Stimulated activated CD4-positive, alpha-beta T cell treated with anti-CD3 and anti-CD28 coated beads, Interleukin-4, amount 100 ng/mL, for 1 hour (primary cell): Measurements from ENCODE around the gene SMCO2.
"Not testable (repeated sequence)": the region's sequence is repeated elsewhere in the genome, so short reads cannot be mapped to it uniquely, and the experiment has no call there.

Source experiments
- DNase-seq: peaks from one replicate; pipeline ENCODE4 v3.0.0-alpha.2; 2020

The SMCO2 gene

DNA sequence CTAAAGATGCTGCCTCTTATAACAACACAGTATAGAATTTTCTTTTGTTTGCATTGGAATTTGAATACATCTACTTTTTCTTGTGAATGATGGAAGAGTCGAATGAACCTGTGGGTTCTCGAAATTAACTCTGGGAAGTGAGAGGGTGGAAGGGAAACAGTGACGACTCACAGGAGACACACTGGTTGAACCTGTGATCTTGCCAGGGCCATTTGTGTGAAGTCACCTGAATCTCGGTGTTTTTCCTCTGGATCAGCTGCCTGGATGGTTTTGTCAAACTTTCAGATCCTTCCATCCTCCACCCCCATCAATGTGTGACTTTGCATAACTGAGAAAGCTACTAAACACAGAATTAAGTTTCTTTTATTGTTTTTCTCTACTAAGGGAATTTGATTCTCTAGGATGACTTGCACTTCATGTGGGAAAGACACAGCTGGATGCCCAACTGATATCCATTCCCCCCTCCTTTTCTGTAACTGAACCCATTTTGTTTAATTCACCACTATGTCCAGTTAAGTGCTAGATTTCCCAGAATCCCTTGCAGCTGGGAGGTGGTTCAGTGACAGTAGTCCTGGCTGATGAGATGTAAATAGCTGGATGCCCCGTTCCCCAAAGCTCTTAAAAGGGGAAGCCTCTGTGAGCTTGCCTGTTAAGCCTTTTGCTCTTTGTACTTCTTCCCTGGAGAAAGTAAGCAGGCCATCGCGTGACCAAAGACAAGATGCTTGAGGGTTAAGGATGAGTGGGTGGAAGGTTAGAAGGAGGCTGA, 83.8 kb downstream of the SMCO2 start:
- no peak for DNase-seq

DNA sequence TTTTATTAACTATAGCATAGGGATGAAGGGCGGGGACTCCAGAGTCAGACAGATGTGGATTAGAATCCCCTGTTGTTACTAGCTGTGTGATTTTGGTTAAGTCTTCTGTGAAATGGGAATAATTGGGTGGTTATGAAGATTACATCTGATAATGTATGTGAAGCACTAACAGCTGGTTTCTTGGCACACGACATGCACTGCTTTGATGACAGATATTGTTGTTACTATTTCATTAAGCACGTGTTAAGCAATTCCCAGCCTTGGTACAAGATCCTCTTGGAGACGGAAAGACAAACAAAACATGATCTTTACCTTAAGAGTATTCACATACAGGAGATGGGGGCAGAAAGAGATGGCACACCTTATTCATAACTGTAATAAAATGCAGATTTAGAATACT, 85.4 kb downstream of the SMCO2 start:
- no peak for DNase-seq

DNA sequence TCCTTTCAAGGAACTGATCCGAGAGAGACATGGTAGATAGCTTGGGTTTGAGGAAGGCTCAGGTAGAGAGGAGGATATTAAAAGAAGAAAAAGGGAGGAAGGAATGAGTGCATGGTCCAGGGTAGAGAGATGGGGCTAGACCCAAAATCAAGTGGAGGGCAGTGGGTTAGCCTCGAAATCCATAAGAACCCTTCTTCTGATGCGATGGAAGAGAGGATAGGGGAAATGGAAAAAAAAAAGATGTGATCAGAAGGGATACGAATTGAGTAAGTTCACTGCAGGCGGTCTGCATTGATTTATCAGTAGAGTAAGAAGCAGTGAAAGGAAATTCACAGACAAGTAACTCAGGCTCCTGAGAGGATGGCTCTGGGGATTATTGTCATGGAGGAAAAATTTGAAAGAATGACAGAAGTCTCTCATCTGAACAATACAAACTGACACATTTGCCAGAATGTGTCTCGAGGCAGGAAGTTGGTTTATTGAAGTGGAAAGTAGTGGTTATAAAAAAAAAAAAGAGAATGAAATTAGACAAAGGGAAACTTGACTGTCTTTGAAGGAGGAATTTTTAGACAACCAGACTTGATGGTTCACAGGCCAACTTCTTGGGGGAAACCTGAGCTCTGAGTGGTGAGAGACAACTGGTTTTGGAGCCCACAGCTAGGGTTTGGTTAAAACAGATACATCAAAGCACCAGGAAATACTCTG, 87.7 kb downstream of the SMCO2 start:
- no peak for DNase-seq

DNA sequence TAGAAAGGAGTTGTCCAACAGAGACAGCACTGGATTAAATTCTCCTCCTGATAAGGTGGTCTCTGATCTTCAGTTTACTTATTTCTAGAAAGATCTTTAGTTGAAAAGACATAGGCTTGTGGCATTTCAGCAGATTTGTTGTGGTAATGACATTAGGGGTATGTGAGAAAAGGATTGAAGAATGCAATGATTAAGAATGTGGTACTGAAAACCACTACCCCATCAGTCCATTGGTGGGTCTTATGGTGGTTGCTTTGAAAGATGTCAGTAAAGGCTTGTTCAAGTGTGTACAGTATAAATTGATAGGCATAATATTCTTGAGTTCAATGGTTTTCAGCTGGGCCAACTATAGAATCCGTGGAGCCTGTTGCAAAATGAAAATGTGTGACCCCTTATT, 88.2 kb downstream of the SMCO2 start:
- DNase-seq = no peak

DNA sequence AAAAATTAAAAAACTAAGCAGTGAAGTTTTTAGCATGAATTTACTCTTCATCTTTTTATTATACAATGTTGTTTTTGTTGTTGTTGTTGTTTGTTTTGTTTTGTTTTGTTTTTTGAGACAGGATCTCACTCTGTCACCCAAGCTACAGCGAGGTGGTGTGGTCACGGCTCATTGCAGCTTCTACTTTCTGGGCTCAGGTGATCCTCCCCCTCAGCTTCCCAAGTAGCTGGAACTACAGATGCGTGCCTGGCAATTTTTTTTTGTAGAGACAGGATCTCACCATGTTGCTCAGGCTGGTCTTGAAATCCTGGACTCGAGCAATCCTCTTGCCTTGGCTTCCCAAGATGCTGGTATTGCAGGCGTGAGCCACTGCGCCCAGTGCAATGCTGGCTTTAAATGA, 88.8 kb downstream of the SMCO2 start:
- no peak for DNase-seq

DNA sequence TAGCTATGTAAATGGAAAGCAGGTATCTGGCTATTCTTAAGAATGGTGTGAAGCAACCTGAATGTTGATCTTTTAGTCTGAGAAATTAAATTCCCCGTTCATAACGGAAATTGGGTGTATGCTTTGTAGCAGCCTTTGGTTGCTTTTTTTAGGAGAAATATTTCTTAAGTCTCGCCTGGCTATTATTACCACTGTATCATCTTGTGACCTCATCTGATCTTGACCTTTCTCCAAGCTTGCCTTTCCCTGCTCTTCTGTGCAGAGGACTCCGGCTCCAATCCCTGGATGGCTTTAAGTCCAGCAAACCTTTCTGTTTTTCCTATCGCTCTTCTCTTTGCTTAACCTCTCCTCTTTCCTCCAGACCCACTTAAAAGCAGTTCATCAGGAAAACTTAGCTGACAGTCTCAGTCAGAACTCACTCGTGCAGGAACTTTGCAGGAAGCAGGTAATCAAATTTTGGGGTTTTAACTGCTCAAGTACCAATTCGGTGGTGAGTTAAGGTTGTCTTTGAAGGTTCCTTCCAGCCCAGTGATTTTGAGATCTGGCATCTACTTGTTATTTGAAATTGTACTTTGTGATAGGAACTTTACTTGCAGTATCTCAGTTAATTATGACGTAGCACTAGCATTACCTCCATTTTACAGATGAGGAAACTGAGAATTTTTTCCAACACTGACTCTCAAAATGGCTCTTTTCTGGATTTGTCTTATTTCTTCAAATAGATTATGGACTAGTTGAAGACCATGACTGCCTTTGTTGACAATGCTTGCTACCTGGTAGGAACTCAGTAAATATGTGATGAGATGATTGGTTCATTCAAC, 91.5 kb downstream of the SMCO2 start:
- no peak for DNase-seq

DNA sequence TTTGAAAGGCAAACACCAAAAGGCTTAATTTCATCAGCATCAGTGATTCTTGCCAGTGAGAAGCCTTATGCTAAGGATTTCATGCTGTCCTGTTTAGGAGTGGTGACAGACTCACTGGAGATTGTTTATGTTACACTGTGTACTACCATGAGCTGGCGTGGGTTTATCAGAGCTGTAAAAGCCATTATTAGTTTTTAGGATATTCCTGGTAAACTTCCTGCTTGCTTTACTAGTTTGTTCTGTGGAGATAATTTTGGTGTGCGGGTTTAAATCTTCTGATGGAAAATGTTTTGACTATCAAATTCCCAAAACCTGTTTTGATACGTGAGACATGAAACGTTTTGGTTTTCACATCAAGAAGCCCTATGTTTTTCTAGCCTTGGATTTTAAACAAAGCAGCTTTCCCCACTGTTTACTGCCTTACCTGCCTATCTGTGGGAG, 92.7 kb downstream of the SMCO2 start:
- no peak for DNase-seq

DNA sequence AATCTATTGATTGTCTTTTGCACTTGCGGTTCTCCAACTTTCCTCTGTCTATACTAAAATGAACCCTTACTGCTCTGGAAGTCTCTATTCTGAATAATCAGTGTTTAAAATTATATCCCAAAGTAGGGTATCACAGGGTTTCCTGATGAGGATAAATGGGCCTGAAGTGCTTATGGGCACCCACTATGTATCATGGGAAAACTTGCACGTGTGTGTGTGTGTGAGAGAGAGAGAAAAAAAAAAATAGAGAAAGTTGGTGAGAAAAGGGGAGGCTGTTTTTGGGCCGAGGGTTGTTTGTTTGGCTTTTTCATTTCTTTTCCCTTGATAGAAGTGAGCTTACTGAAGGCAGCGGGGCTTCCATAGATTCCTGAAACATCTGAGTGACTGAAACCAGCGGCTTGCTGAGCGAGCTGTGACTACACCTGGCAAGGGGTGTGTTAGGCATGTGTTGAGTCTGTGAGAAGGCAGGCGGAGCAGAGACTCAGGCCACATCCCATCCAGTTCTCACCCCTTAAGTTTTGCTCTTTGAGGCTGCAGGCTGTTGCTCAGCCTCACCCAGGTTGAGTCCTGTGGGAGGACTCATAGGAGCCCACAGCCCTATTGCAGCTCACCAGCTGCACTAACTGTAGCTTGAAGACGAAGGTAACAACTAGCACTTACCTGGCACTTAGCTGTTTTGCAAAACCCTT, 94.6 kb downstream of the SMCO2 start:
- no peak for DNase-seq

DNA sequence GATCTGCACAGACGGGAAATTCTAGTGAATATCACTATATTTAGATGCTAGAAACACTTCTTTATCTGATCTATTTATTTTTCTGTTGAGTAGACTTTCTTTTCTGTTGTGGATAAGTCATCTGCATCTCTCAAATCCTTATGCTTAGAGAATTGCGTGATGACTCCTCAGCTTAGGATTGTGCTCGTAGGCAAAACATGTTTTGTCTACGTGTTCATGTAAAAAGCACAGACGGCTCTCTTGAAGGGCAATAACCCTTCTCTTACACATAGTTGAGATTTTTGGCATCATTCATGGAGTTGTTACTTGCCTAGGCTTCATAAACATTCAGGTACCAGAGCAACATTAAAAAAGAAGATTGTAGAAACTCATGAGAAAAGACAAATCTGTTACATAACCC, 96.1 kb downstream of the SMCO2 start:
- no peak for DNase-seq

DNA sequence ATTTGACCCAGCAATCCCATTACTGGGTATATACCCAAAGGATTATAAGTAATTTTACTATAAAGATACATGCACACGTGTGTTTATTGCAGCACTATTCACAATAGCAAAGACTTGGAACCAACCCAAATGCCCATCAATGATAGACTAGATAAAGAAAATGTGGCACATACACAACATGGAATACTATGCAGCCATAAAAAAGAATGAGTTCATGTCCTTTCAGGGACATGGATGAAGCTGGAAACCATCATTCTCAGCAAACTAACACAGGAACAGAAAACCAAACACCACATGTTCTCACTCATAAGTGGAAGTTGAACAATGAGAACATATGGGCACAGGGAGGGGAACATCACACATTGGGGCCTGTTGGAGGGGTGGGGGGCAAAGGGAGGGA, 98.3 kb downstream of the SMCO2 start:
- not testable (repeated sequence) for DNase-seq

DNA sequence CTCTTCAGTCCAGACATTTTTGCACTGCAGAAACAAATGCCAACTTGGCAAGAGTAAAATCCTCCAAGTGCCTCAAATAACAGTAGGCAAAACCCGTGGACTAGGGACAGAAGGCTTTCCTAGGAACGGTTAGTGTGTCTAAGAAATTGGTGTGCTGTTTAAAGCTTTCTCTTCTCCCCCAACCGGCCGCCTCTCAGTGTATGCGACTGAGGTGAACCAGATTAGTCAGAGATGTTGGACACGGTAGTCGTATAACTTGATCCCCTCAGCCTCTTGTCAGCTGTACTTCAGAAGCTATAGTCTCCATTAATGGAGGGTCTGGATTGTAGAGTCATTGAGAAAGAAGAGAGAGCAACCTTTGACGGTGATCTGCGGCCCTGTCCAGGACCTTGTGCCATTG, 99.1 kb downstream of the SMCO2 start:
- no peak for DNase-seq

DNA sequence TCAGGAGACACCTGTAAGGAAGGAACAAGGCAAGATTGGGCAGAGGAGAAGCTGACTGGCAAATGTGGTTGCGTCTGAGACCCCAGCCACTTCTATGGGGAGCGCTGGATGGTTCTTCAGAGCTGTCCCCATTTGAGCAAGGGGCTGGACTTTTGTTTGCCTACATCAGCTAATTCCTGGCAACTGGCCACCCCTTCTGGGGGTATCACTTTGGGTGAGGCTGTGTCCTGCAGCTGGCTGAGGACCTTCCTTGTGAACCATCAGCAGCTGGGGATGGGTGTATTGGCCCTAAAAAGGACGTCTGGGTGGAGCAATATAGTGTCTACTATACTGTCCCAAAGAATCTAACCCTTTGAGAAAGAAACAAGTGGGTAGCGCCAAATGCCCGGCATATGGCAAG, 101.1 kb downstream of the SMCO2 start:
- DNase-seq = no peak

DNA sequence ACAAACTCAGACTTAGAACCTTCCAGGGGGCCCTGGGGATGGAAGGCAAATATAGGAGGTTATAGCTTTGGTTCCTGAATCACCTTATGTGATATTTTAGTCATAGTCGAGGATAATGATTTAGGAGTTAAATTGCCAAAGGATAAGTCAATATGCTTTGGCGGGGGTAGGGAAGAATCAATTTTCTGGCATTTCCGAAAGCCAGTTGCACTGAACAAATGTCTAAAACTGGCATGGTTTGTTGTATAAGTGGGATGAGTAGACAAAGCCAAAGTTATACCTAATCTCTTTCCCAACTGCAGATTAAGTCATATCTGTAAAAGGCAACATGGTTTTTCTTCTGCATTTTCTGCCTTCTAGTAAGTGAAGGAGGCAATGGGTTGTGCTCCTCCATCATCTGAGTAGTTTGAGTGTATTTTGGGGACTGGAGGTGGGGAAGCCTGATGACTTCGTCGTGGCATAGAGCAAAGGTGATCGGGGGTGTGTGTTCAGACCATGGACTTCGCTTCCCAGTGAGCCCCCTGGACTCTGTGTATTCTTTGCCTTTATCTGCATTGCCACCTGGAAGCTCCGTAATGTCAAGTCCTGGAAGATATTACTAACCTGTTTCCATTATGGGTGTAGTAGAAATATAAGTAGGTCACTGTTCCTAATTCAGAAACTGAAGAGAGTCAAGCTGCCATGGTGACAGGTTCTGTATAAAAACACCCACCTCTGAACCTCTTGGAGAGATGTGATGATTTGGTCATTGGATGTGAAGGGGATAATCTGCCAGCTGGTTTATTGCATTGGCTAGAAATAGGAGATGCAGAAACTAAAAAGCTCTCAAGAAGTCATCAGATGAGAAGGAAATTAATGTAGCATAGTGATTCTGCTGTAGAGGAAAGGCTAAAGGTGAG, 102.0 kb downstream of the SMCO2 start:
- DNase-seq = no peak

DNA sequence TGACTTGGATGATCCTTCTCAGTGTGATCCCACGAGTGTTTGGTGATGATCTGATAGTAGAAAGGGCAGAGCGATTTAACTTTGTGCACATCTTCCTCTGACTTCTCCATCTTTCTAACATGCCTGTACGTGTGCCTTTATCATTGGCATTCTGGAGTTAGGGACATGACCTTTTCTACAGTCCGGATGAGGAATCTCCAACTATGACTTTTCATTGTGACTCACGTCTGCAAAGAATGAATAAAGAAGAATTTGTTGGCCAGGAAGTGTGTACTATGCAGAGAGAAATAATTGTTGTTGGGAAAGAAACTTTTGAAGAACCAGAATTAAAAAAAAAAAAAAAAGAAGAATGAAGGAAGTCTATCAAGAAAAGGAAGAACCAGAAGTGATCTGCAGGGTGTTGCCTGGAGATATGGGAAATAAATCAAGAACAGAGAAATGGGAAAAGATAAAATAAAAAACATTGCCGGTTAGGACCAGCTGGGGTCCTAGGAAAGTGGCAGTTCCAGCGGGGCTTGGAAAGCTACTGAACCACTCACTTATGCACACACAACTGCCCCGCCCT, 102.8 kb downstream of the SMCO2 start:
- no peak for DNase-seq

DNA sequence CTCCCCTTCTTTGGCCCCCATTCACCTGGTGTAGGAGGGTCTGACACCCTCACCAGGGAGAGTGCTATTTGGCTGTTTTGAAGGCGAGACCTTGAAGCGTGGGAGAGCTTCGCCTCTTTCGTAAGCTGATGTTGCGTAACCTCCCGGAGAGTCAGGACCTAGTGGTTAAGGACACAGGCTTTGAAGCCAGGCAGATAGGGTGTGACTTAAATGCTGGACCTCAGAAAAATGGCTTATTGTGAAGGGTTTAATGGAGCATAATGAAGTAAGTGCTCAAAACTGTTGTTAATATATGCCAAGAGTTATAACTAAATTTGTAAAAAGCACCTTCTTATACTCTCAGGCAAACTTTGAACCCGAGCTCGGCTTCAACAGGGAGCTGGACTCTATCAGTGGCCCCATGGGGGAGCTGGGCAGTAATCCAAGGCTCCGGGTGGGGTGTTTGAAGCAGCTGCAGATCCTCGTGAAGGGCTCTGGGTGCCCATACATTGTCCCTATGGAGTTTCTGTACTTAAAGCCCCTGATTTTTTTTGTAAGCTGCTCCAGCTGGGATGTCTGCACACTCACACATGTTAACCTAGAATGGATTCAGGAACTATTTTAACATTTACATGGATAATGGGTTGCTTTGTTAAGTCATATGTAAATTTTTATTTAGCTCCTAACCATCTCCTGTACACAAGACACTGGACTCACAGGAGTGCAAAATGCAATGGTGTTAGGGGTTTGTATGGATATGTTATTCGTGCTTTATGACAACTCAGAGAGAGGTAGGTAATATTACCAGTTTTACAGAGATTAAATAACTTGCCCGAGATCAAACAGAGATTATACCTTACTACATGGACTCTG, 103.5 kb downstream of the SMCO2 start:
- no peak for DNase-seq

DNA sequence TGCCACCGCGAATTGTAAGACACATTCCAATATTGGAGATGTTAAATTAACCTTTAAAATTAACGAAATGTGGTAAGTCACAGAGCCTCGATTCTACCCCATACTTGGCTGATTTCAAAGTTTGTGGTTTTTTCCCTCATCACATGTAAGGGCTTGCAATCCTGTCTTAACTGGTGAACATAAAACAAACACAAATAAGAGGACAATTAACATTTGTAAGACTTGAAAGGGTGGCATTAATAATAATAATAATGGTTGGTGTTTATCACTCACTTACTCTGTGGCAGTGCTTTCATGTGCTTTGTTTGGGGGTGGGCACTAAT, 104.1 kb downstream of the SMCO2 start:
- no peak for DNase-seq

DNA sequence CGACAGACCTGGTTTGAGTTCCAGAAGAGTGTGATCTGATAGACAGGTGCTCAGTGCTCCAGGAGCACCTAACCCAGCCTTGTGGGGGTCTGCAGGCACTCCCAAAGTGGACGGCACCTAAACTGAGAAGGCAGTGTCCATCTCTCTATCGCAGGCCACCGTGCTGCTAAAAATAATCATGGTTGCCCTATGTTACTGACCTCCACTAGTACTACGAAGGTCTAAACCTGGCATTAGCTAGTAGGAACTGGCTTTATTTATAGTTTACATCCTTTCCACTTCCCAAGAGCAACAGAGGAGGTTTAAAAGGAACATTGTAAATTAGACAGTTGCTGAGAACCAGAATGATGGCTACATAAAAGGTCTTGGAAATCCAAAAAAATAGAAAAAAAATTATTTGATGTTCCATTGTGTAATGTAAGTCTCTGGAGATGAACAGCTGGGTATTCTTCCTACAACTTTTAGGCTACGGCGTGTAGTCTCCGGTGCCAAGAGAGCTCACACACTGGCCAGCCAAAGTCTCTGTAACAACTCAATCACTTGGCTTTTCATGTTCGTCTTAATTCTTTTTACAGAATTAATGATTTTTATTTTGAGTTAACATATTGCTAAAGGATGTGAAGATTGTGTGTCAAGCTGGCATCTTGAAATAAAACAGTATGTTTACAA, 104.8 kb downstream of the SMCO2 start:
- DNase-seq = no peak
